Uterus (tissue), 2 donors: ENCODE results near the gene DBNDD1.

Experiments used
- POLR2A ChIP-seq, 2 donors: fragments of 450-650 bp; IDR thresholded peaks; one replicate each; pipeline ENCODE4 v1.6.1; 2016; ENCODE audit warnings: antibody characterized with exemption in 2 of 2, mild to moderate bottlenecking in 1 of 2, moderate library complexity in 1 of 2
- TF ChIP-seq, protein P1 (sequence below), 4 experiments: fragments of 200-600 bp in 2 of 4; fragments of 450-650 bp in 2 of 4; sonication (generic) in 2 of 4; IDR thresholded peaks; one replicate each; pipeline ENCODE4 v1.5.1; 2016 to 2019; ENCODE audit warnings: antibody characterized with exemption in 4 of 4, mild to moderate bottlenecking in 2 of 4, moderate library complexity in 1 of 4

DNA sequence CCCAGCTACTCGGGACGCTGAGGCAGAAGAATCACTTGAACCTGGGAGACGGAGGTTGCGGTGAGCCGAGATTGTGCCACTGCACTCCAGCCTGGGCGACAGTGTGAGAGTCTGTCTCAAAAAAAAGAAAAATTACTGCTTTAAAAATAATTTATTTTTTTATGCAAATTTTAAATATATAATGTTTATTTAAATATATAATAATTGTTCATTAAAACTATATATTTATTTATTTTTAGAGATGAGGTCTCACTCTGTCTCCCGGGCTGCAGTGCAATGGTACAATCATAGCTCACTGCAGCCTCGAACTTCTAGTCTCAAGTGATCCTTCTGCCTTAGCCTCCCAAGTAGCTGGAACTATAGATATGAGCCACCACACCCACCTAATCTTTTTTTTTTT is 15.2 kb upstream of the DBNDD1 start:
- TF ChIP-seq, protein P1, sequence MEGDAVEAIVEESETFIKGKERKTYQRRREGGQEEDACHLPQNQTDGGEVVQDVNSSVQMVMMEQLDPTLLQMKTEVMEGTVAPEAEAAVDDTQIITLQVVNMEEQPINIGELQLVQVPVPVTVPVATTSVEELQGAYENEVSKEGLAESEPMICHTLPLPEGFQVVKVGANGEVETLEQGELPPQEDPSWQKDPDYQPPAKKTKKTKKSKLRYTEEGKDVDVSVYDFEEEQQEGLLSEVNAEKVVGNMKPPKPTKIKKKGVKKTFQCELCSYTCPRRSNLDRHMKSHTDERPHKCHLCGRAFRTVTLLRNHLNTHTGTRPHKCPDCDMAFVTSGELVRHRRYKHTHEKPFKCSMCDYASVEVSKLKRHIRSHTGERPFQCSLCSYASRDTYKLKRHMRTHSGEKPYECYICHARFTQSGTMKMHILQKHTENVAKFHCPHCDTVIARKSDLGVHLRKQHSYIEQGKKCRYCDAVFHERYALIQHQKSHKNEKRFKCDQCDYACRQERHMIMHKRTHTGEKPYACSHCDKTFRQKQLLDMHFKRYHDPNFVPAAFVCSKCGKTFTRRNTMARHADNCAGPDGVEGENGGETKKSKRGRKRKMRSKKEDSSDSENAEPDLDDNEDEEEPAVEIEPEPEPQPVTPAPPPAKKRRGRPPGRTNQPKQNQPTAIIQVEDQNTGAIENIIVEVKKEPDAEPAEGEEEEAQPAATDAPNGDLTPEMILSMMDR (IDR thresholded peaks at IDR 0.05) = no peak
- no peak for TF ChIP-seq POLR2A (IDR thresholded peaks at IDR 0.05)
